ENCODE results near the gene LGR4. TPM values are rescaled to one million over a fixed set of nuclear protein-coding genes. Genes with fewer than 3 reads are reported as not detected.
A peak's percentile ranks its signal among the peaks of the same experiment; 100 is the strongest.
"Not testable (repeated sequence)": the region's sequence is repeated elsewhere in the genome, so short reads cannot be mapped to it uniquely, and the experiment has no call there.

LGR4 gene
- total RNA-seq, result 10 to 100 TPM; 44.4 to 73.0 (median 57.5) TPM
- 10 to 100 TPM; 23.4 to 27.0 TPM for polyA plus RNA-seq

GRCh38 chr11:27472398-27473016, at the start of gene LGR4:
Gene LGR4 (minus strand): TSS chr11:27472790. CDS start chr11:27472302, 488 bp downstream.
- H3K27ac ChIP-seq, result peak within 1 kb of the TSS; percentile 80 to 95 (median 94)
- peaks cover 0 to 9% (median 7%) of the 10 kb centered on the region in 3 donors for H3K4me1 ChIP-seq
- intact Hi-C loops (cut with DNase I), result no loop called here
- H3K4me3 ChIP-seq, result peak within 1 kb of the TSS; percentile 70 to 100 (median 80)
- DNase-seq (peak; percentile 93 to 98 (median 96)), FAIRE-seq (peak; percentile 32), ATAC-seq (peak; percentile 76 to 89 (median 84))
- H3K27me3 ChIP-seq, result no peaks in the 10 kb centered on the region
- no peaks in the 10 kb centered on the region for H3K36me3 ChIP-seq
- 0 to 1% methylated on average over 40 to 57 of the region's 57 CpGs for WGBS, 2 donors
- H3K9me3 ChIP-seq, result no peaks in the 10 kb centered on the region
- no peak for TF ChIP-seq CTCF (IDR thresholded peaks at IDR 0.05)

- ATAC-seq, result no peak
- Histone ChIP-seq H3K27me3 (no peaks in the 10 kb centered on the region), H3K27ac (no peak overlapping the region), H3K4me1 (no peaks in the 10 kb centered on the region), H3K4me3 (no peak overlapping the region), H3K36me3 (no peaks in the 10 kb centered on the region), H3K9me3 (no peaks in the 10 kb centered on the region)
- 95 to 96% methylated on average over 3 of the region's 3 CpGs for WGBS, 2 donors
- no peak for TF ChIP-seq CTCF (IDR thresholded peaks at IDR 0.05)
- no peak for FAIRE-seq
- DNase-seq, result no peak
- intact Hi-C loops (cut with DNase I), result no loop called here
Observed at GRCh38 chr11:27520226-27520625, 47.6 kb upstream of the LGR4 start.

GRCh38 chr11:27518518-27518917, 45.9 kb upstream of the LGR4 start:
- TF ChIP-seq CTCF (IDR thresholded peaks at IDR 0.05), result no peak
- ATAC-seq, result no peak
- intact Hi-C loops (cut with DNase I), result no loop called here
- 81 to 92% methylated on average over 2 of the region's 2 CpGs for WGBS, 2 donors
- Histone ChIP-seq H3K9me3 (no peaks in the 10 kb centered on the region), H3K4me1 (no peaks in the 10 kb centered on the region), H3K27me3 (no peaks in the 10 kb centered on the region), H3K36me3 (no peaks in the 10 kb centered on the region), H3K4me3 (no peak overlapping the region), H3K27ac (no peak overlapping the region)
- no peak for FAIRE-seq
- DNase-seq, result no peak

GRCh38 chr11:27517490-27517889, 44.9 kb upstream of the LGR4 start:
- H3K4me3 ChIP-seq; DNase-seq; H3K9me3 ChIP-seq; H3K36me3 ChIP-seq; intact Hi-C loops (cut with DNase I); H3K27ac ChIP-seq; FAIRE-seq; H3K4me1 ChIP-seq; ATAC-seq; H3K27me3 ChIP-seq: not testable (repeated sequence)
- 88 to 93% methylated on average over 1 of the region's 1 CpG for whole genome bisulfite sequencing, 2 donors

- H3K27ac ChIP-seq, result no peak overlapping the region
- no peaks in the 10 kb centered on the region for H3K4me1 ChIP-seq
- FAIRE-seq (no peak), DNase-seq (no peak), ATAC-seq (peak; percentile 39 to 75 (median 46))
- no peaks in the 10 kb centered on the region for H3K9me3 ChIP-seq
- no peak overlapping the region for H3K4me3 ChIP-seq
- intact Hi-C loops (cut with DNase I), result no loop called here
- no peaks in the 10 kb centered on the region for H3K36me3 ChIP-seq
- 47 to 52% methylated on average over 4 of the region's 4 CpGs for WGBS, 2 donors
- no peak for TF ChIP-seq CTCF (IDR thresholded peaks at IDR 0.05)
- H3K27me3 ChIP-seq, result no peaks in the 10 kb centered on the region
Observed at GRCh38 chr11:27514558-27514957, 42.0 kb upstream of the LGR4 start.

Measured in pancreas (tissue), 10 donors.